GM19463 (cell line): ENCODE data around the gene NUP62.
A peak's percentile ranks its signal among the peaks of the same experiment; 100 is the strongest.
"Not testable (repeated sequence)": the region's sequence is repeated elsewhere in the genome, so short reads cannot be mapped to it uniquely, and the experiment has no call there.

ENCODE experiments used
- ATAC-seq: cut with Tn5 transposase; IDR thresholded peaks from one replicate; pipeline ENCODE4 v1.9.1; 2021; ENCODE audit warnings: mild to moderate bottlenecking, moderate library complexity; ENCODE audit not compliant: unreplicated experiment

NUP62 gene

DNA sequence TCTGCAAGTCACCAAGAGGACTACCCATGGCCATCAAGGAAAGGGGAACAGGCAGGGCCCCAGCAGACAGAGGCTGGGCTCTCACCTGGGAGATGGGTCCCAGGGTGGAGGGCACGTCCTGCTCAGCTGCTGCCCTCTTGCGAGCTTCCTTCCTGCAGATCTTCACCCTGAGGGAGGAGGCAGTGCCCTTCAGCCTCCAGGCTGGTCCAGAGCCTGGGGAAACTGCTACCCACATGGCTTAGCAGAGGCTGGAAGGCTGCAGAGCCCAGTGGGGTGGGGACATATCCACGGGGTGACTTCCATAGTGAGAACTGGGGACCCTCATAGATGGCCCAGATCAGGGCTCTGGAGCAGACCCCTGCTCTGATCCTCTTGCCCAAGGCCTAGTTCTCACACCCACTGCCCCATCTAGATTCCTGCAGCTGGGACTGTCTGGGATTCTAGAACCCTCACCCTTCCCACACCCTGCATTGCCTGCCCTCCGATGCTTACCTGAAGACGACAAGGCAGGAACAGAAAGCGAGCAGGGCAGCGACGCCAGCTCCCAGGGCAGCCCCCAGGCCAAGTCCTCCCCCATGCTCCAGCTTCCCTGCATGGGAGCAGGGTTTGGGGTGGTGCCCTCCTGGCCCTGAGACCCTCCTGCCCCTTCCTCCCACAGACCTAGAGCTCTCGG lies 22.6 kb upstream of the NUP62 start:
- no peak for ATAC-seq

DNA sequence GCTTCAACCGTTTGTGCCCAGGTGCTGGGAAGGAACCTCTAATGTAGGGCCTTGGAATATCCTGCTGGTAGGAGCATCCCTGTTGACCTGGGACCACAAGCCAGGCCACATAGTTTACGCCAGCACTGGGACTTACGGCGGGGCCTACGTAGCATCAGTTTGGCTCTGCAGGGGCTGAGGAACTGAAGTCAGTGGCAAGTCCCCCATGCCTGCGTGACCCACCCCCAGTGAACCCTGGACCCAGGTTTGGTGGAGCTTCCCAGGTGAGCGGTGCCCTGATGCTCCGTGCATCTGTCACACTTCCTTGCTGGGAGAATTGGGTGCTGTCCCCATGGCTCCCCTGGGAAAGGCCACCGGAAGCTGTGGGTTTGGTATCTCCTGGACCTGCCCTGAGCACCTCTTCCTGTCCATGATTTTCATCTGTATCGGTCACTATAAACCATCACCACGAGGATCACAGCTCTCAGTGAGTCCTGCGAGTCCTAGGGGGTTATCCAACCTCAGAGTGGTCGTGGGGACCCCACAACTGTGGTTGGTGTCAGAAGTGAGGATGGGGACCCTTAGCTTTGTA lies 21.7 kb upstream of the NUP62 start:
- ATAC-seq = no peak

DNA sequence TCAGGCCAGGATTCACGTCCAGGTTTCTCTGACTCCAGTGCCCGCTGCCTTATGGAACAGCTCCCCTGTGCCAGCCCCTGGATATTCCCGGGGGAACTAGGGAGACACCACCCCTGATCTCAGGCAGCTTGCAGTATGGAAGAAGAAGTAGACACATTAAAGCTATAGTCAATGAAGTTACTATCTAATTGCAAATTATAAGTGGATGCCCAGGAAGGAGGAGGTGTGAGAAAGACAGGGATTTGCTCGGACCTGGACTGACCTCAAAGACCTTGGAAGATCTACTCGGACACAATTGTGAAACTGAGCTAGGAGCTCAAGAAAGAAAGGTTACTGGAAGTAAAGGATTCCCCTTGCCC lies 21.3 kb upstream of the NUP62 start:
- ATAC-seq = no peak

DNA sequence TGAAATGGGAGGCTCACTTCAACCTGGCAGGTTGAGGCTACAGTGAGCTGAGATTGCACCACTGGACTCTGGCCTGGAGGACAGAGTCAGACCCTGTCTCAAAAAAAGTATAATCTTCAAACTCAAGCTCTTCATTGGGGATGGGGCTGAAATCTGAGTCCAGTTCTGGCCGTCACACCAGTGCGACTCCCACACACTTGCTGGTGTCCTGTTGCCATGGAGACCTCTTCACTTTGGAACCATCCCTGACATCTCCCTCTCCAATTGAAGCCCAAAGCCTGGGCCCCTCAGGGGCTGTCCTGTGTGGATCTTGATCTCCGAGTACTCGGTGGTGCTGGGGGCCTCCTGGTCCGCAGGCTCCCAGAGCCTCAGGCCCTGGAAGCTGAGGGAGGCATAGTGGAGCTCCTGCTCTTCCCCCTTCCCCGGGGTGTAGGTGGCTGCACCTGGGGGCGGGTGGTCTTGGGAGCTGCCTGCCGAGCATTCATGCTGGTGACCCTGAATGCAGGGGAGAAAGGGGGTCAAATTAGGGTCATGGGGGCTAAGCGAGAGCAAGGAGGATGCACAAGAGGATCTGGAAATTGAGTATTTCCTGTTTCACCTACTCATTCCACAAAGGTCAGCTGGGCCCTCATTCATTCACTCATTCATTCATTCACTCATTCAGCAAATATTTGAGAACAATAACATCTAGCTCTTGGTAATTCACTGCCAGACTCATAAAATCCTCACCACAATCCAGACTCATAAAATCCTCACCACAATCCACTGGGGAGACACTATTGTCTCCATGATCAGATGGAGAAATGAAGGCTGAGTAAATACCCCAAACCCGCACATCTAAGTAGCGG lies 20.7 kb upstream of the NUP62 start:
- ATAC-seq = no peak

DNA sequence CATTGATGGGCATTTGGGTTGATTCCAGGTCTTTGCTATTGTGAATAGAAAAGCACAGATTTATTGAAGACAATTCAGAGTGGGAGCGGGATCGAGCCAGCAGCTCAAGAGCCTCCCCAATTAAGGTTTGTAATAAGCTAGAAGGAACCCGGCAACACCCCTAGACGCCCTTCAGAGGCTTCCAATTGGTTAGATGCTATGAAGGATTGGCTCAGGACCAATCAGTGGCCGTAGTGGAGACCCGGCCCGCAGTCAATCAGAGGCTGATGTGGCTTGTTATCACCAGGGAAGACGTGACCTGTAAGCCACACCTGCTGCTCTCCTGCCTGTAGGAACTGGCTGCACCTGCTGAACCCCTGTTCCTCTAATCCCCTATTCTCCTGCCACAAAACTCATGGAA lies 17.1 kb upstream of the NUP62 start:
- ATAC-seq = no peak

DNA sequence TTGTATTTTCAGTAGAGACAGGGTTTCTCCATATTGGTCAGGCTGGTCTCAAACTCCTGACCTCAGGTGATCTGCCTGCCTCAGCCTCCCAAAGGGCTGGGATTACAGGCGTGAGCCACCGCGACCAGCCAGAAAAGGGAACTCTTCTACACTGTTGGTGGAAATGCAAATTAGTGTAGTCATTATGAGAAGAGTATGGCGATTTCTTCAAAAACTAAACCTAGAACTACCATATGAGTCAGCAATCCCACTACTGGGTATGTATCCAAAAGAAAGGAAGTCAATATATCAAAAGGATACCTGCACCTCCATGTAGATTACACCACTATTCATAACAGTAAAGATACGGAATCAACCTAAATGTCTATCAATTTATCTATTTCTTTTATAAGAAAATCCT lies 15.3 kb upstream of the NUP62 start:
- ATAC-seq = not testable (repeated sequence)

DNA sequence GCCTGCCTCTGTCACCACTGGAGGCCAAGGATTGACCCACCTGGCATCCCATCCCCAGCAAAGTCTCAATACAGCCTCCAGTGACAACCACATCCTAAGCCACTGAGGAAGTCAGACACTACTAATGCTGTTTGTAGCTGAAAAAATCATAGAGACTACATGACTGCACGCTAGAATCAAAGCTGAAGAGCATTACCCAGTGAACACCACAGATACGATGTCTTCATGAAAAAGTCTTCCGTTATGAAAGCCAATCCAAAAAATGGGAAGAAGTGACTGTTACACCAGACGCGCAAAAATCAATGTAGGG lies 11.1 kb upstream of the NUP62 start:
- ATAC-seq = no peak

DNA sequence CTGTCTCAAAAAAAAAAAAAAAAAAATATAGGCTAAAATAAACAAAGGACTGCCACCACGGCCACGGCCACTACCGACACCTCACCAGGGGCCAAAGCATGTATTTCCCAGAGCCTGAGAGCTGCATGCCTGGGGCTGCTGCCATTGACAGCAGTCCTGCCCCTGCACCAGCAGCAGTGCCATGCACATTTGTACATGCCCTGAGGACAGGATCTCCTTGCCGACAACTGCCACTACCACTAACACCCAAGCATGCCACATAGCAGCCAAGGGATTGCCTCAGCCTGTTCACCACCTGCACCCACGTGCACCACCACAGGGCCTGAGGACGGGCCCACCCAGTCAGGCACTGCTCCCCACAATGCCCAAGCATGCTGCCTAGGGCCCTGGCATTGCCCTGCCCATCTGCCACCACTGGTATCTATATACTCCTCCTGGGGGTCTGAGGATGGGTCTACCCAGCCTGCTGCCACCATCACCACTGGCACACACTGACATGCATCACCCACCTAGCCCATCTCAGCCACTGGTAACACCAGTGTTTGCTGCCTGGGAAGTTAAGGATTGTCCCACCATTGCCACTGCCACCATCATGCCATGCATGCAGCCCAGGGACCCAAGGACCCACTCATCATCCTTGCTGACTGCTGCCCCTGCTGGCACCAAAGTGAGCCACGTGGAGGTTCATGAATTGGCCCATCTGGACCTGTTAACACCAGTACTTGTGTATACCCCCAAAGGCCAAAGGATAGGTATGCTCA lies 10.6 kb upstream of the NUP62 start:
- no peak for ATAC-seq

DNA sequence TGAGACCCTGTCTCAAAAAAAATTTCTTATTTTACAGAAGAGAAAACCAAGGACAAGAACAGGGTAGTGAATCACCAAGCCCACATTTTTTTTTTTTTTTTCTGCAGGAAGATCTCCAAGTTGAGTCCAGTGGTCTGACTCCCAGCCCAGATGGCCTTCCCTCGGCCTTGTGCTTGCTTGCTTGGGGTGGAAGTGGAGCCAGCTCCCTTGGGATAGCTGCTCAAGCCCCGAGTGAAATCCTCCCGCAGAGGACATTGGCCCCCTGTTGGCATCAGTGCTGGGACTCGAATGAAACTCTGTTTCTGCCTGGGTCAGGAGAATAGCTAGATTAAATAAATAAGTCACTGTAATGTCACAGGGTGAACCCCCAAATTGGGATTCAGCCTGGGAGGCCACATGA lies 9.4 kb upstream of the NUP62 start:
- no peak for ATAC-seq

DNA sequence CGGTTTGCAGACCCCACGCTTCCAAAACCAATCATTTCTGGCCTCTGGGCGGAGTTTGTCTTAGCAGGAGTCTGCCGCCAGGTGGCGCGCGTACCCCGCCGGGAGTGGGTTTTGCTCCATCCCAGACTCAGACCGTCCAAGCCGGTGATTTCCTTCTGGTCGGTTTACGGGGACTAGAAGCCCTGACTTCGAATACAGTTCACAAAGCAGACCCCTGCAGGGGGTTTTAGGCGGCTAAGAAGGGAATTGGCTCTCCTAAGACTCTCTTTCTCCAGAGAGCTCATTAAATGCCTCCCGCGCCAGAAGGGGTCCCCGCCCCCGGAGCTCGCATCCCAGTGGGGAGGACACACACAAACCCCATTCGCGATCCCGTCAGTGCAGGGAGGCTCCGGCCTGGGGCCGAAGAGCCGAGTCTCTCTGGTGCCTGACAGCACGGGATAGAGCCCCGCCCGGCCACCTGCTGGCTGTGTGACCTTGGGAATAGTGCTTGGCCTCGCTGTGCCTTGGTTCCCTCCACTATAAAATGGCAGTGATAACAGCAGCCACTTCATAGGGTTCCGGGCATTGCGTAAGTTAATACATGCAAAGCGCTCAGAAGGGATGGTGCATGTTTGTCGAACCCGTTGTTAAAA lies 8.6 kb upstream of the NUP62 start:
- no peak for ATAC-seq

DNA sequence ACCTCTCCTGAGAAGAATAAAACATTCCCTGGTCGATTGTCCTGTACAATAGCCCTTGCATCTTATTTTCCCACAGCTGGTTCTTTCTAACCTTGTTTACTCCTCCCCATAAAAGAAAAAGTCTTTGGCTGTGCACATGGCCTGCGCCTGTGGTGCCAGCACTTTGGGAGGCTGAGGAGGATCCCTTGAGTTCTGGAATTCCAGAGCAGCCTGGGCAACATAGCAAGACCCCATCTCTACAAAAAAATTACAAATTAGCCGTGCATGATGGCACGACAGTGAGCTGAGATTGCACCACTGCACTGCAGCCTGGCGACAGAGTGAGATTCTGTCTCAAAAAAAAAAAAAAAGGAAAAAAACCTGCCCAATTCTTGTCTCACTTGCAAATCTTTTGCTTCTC lies 7.2 kb upstream of the NUP62 start:
- ATAC-seq = no peak

DNA sequence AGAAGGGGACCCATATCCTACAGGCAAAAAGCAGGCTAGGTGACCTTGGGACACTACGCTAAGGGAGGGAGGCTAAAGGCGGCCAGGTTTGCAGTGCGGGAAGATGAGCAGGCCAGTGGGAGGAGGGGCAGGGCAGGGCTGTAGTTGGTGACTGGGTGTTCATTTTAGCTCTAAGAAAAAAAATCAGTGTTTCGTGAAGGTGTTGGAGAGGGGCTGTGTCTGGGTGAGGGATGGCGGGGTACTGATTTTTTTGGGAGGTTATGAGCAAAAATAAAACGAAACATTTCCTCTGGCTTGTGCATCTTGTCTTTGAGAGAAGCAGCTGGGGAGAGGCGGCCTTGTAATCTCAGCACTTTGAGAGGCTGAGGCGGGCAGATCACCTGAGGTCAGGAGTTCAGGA lies 4.3 kb upstream of the NUP62 start:
- no peak for ATAC-seq

DNA sequence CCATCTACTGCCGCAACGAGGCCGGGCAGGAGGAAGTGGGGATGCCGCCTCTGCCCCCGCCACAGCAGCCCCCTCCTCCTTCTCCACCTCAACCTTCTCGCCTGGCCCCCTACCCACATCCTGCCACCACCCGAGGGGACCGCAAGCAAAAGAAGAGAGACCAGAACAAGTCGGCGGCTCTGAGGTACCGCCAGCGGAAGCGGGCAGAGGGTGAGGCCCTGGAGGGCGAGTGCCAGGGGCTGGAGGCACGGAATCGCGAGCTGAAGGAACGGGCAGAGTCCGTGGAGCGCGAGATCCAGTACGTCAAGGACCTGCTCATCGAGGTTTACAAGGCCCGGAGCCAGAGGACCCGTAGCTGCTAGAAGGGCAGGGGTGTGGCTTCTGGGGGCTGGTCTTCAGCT lies 3.4 kb upstream of the NUP62 start:
- ATAC-seq = no peak

DNA sequence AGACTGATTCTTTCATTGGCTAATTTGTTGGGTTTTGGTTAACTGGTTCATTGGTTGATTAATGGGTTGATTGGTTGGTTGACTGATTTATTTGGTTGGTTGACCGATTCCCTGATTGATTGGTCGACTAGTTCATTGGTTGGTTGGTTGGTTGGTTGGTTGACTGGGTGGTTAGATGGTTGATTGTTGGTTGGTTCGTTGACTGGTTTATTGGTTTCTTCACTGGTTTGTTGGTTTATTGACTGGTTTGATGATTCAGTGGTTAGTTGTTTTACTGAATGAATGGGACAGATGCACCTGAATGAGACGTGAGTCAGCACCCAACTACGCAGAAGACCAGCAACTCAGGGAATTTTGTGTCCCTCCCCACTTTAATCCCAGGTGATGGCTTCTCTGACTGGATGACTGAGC lies 2.7 kb upstream of the NUP62 start:
- no peak for ATAC-seq

DNA sequence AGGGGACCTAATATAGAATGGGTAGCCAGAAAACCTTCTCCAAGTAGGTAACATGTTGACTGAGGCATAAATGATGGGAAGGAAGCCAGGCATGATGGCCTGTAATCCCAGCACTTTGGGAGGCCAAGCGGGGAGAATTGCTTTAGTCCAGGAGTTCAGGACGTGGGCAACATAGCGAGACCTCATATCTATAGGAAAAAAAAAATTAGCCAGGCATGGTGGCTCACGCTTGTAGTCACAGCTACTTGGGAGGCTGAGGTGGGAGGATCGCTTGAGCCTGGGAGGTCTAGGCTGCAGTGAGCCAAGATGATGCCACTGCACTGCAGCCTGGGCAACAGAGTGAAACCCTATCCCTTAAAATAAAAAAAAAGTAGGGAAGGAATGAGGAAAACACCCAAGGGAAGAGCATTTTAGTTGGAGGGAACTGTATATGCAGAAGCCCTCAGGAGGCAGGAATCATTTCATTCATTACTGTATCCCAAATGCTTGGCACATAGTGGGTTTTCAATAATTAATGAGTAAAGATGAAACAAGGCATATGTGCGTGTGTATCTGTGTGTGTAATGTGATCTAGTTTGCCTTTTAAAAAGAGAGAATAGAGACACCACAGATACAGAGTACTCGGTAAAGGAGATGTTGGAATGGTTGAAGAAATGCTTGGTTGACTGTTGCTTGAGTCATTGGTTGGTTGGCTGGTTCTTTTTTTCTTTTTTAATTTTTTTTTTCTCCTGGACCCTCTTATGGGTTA lies 2.2 kb upstream of the NUP62 start:
- ATAC-seq = no peak

DNA sequence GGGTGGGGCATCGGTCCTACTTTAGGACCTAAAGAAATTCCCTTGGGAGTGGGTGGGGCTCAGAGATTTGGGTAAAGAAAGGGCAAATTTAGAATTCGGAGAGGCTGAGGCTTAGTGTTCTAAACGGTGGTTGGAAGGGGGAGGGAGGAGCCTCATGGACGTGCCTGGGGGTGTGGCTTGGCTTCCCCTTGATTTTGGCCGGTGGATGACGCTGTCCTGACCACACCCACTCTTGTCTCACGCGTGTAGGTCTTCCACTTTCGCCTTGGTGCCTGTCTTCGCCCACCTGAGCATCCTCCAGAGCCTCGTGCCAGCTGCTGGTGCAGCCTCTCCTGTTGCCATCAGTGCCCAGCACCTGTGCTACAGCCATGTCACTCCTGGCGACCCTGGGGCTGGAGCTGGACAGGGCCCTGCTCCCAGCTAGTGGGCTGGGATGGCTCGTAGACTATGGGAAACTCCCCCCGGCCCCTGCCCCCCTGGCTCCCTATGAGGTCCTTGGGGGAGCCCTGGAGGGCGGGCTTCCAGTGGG lies 1.2 kb upstream of the NUP62 start:
- ATAC-seq = no peak

DNA sequence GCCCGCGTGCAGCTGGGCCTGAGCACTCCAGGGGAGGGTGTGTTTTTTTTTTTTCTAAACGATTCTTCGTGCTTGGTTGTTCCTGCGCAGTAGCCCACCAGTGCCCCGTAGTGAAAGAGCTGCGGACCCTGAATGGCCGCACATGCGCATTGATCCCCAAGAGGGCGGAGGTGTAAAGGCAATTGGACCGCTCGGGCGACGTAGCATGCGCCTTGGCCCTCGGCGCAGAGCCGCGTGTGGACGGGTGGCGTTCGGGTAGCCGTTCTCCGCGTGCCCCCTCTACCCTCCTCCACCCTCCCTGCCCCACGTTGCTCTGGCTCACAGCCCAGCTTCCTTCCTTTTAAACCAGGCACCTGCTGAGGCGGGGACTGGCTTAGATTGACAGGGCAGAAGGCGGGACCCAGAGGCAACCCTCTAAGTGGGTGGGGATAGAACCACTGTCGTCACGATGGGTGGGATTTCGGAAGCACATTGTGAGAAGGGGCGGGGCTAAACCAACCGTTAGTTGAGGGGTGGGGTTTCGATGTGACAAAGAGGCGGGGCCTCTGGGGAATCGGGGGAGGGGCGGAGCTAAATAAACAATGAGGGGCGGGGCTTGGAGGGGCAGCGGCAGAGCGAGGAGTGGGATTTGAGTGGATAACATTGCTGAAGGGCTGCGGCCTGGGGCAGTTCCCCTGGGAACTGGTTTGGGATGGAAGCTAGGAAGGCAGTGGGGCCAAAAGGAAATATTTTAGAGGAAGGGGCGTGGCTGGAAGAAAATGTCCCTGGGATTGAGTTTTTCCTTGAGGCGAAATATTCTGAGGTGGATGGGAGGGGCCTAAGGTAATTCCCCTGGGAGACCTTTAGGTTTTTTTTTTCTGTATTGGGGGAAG lies 543 bp upstream of the NUP62 start:
- ATAC-seq = peak; percentile 66

DNA sequence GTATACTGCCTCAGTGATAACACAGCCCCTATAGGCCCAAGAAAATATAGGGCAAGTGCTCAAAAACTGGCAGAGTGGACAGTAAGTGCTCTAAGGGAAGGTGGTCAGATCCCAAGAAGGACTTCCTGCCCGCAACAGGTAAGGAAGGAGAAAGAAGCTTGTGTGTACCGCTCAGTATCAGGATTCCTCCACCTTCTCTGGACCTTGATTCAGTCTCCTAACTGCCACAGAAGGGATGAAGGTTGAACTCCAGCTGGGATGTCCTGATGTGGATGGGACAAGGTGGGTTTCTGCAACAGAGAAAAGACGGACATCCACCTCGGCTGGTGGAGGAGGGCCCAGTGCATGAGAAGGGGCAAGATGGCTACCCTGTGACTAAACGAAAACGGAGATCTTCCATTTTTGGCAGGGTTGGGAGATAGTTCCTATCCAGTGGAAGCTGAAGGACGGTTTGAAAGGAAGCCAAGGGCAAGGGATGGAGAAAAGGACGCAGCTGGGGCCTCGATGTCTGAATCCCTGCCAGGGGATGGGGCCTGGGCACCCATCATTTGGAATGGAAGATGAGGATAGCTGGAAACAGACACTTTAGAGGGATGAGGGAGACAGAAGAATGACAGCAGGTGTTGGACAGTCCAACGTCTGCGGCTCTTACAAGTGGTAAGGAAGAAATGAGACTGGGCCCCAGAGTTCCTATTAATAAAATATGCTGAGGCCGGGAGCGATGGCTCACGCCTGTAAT lies 1.6 kb downstream of the NUP62 start:
- ATAC-seq = no peak

DNA sequence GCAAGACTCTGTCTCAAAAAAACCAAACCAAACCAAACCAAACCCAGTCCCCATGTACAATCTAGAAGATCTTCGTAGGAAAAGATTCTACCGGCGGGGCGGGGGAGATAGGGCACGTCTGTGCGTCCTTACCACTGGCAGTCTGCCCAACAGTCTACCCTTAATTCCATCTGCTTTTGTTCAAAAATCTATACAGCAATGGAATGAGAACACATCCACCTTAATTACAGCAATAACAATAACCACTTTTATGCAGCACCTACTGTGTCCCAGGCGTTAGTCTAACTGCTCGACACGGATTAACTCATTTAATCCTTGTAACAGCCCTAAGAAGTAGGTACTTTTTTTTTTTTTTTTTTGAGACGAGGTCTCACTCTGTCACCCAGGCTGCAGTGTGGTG lies 2.8 kb downstream of the NUP62 start:
- no peak for ATAC-seq
